Lung (tissue), 12 donors: ENCODE results near the gene ARHGEF40. TPM values are rescaled to one million over a fixed set of nuclear protein-coding genes. Genes with fewer than 3 reads are reported as not detected.

Experiments
- ATAC-seq: fragments of 200-7000 bp; cut with Tn5 transposase; one replicate; pipeline ENCODE4 v1.9.1; 2020; ENCODE audit warnings: moderate number of reproducible peaks; ENCODE audit not compliant: insufficient read depth, low FRiP score
- DNase-seq, 3 donors: peaks; one replicate each; pipeline ENCODE4 v3.0.0-alpha.2; 2013 to 2017
- H3K27ac ChIP-seq, 2 donors: one replicate each; pipeline ENCODE4 v1.5.1; 2013; ENCODE audit warnings: mild to moderate bottlenecking in 2 of 2, moderate library complexity in 2 of 2, control low read depth in 1 of 2, inconsistent platforms in 1 of 2, low read depth in 1 of 2, low read length in 1 of 2
- H3K27me3 ChIP-seq, 3 donors: one replicate each; pipeline ENCODE4 v1.5.1; 2013; ENCODE audit warnings: low read length in 2 of 3; ENCODE audit not compliant: control insufficient read depth in 3 of 3, insufficient read depth in 3 of 3
- H3K36me3 ChIP-seq, 4 donors: one replicate each; pipeline ENCODE4 v1.5.1; 2013; ENCODE audit warnings: low read length in 4 of 4, mild to moderate bottlenecking in 1 of 4, moderate library complexity in 1 of 4; ENCODE audit not compliant: control insufficient read depth in 4 of 4, insufficient read depth in 4 of 4
- H3K4me1 ChIP-seq, 5 donors: one replicate each; pipeline ENCODE4 v1.5.1; 2013; ENCODE audit warnings: low read length in 5 of 5, mild to moderate bottlenecking in 2 of 5, moderate library complexity in 1 of 5; ENCODE audit not compliant: control insufficient read depth in 5 of 5, insufficient read depth in 5 of 5
- H3K4me3 ChIP-seq: one replicate; pipeline ENCODE4 v1.5.1; 2013; ENCODE audit warnings: mild to moderate bottlenecking, control low read depth, moderate library complexity
- H3K9ac ChIP-seq, 2 donors: one replicate each; pipeline ENCODE4 v1.5.1; 2013; ENCODE audit warnings: low read length in 2 of 2, control low read depth in 1 of 2; ENCODE audit not compliant: insufficient read depth in 1 of 2
- H3K9me3 ChIP-seq, 4 donors: one replicate each; pipeline ENCODE4 v1.5.1; 2013; ENCODE audit warnings: low read length in 3 of 4, mild to moderate bottlenecking in 1 of 4, moderate library complexity in 1 of 4; ENCODE audit not compliant: control insufficient read depth in 4 of 4, insufficient read depth in 3 of 4
- WGBS, 2 donors: extraction: QIAGEN DNeasy Blood & Tissue Kit; methylation state at CpG; one replicate each; pipeline ENCODE4 v1.1.7; 2013; 5-methylcytosine and 5-hydroxymethylcytosine counted together
- polyA plus RNA-seq, 2 donors: library from polyadenylated mRNA; stranded (reverse); fragments of 200-250 nt; gene quantifications; one replicate each; pipeline ENCODE4 v1.2.1, GENCODE V29; 2013
- total RNA-seq, 2 donors: library from RNA; depleted of rRNA in 1 of 2; stranded (reverse); fragments of >200 nt in 1 of 2; gene quantifications; one replicate each; pipeline ENCODE4 v1.2.1, GENCODE V29; 2014 to 2021
- TF ChIP-seq, protein P1 (sequence below): IDR thresholded peaks from 2 replicates; pipeline ENCODE4 v1.5.1; 2012; ENCODE audit warnings: mild to moderate bottlenecking; ENCODE audit errors: control extremely low read depth, extremely low read depth
- donor health status: control.
- donor health status: control.
- donor health status: Bipolar disorder and iron deficiency.
- donor health status: healthy.
- donor health status: DM: yes; HTN: yes; CAD: no.

ARHGEF40 gene
- total and polyA plus RNA-seq, 4 donors, result 13.1 to 48.6 (median 27.3) TPM

DNA sequence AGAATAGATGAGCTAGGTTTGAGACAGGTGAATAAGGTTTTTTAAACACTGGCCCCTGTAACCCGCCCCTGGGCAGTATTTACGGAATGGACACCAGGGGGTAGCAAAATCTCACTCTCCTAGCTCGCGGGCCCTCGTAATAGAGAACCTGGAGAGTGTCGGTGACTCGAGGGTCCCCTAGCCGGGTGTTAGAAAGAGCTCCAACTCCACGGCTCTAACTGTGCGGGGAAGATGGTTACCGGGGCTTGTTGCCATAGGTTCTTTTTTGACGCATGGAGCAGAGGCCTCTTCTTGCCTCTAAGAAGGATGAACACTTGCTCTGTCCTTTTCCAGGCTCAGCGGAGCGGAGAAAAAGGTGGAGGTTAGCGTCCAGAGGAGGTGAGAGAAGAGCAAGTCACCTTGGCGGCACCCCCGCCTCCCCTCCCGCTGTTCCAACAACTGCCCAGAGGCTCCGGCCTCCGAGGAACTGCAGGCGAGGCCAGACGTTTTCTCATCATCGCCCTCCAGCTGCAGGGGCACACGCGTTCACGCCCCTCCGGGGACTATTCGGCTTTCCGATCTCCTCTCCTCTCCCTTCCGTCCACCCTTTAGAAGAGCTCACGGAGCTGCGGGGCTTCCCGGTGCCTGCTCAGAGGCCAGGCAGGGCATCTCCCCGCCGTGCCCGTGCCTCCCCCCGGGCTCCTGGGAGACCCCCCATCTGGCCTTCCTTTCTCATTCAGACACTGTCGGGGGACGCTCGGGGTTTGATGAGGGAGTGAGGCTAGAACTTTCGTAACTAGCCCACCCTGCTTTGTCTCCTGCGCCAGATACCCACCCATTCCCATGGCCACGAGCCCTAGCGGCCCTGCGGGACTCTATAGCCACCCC lies 1.4 kb upstream of the ARHGEF40 start:
- H3K4me3 ChIP-seq, result no peak overlapping the region
- ATAC-seq (no peak), DNase-seq (peak; percentile 73 to 85 (median 84))
- H3K27me3 ChIP-seq, result no peaks in the 10 kb centered on the region
- WGBS, 2 donors, result 3% methylated on average over 43 to 45 of the region's 45 CpGs
- H3K36me3 ChIP-seq, result peaks cover 0 to 12% (median 5%) of the 10 kb centered on the region in 4 donors
- H3K9ac ChIP-seq, result peak overlapping the region in 1 of 2 donors; percentile 79
- H3K4me1 ChIP-seq, result peaks cover 0 to 30% (median 0%) of the 10 kb centered on the region in 5 donors
- TF ChIP-seq, protein P1, sequence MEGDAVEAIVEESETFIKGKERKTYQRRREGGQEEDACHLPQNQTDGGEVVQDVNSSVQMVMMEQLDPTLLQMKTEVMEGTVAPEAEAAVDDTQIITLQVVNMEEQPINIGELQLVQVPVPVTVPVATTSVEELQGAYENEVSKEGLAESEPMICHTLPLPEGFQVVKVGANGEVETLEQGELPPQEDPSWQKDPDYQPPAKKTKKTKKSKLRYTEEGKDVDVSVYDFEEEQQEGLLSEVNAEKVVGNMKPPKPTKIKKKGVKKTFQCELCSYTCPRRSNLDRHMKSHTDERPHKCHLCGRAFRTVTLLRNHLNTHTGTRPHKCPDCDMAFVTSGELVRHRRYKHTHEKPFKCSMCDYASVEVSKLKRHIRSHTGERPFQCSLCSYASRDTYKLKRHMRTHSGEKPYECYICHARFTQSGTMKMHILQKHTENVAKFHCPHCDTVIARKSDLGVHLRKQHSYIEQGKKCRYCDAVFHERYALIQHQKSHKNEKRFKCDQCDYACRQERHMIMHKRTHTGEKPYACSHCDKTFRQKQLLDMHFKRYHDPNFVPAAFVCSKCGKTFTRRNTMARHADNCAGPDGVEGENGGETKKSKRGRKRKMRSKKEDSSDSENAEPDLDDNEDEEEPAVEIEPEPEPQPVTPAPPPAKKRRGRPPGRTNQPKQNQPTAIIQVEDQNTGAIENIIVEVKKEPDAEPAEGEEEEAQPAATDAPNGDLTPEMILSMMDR, result peak; percentile 46
- peak overlapping the region in 1 of 2 donors; percentile 83 for H3K27ac ChIP-seq
- H3K9me3 ChIP-seq, result no peaks in the 10 kb centered on the region

DNA sequence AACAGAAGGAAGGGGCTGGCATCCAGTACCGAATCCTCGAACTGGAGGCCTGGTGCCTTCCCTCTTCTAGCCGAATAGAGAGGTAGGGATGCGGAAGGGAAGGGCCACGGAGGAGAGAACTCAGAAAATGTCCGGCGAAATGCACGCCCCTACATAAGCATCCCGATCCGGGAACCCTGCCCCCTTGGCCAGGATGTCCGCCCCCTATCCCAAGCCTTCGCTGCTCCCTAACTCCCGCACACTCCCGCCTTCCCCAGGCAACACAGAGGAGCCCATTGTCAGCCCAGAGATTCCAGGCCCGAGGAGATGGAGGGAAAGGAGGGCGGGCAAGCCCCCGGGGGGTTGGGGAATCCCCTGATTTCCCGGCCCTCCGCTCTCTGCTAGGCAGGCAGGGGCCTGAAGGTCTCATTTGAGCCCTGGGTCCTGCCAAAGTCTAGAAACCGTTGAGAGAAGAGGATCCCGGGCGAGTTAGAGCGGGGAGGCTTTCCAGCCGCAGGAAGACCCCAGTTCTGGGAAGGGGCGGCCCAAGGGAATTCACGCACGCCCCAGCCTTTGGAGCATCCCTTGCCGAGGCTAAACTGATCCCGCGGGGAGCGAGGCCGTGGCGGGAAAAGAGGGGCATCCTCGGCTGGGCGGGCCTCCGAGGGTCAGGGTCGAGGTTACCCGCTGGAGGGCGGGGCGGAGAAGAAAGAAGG lies 569 bp upstream of the ARHGEF40 start:
- TF ChIP-seq, protein P1, result no peak
- peaks cover 0 to 17% (median 10%) of the 10 kb centered on the region in 4 donors for H3K36me3 ChIP-seq
- H3K27ac ChIP-seq, result peak overlapping the region; percentile 83 to 87
- no peaks in the 10 kb centered on the region for H3K9me3 ChIP-seq
- peak overlapping the region; percentile 27 for H3K4me3 ChIP-seq
- DNase-seq, result peak; percentile 79 to 83 (median 79)
- H3K4me1 ChIP-seq, result peaks cover 0 to 30% (median 0%) of the 10 kb centered on the region in 5 donors
- 2% methylated on average over 33 to 40 of the region's 40 CpGs for WGBS, 2 donors
- no peak for ATAC-seq
- H3K27me3 ChIP-seq, result no peaks in the 10 kb centered on the region
- H3K9ac ChIP-seq, result peak overlapping the region; percentile 34 to 79

DNA sequence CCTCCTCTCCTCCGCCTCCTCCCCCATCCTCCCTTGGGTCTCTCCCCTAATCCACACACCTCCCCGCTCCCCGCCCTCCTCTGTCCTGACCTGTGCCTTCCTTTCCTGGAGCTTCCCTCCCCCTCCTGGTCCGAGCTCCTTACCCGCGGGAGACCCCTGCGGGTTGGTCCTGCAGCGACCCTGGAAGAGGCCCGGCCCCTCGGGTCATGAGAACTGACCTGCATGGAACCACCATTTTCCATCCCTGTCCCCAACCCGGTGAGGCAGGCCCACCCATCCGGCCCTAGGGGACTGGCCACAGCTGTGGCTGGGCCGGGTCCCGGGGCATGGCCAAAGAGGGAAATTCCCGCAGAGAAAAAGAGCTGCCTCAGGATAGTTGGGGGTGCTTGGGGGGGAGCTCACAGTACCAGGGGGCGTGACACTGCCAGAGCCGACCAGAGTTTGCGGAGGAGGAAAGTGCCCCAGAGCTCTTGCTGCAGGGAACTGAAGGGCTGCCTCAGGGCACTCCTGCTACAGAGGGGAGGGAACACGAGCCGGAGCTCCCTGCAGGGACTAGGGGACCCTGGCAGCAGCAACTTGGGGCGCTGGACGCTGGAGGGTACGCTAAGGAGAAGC lies 613 bp downstream of the ARHGEF40 start:
- peaks cover 0 to 30% (median 0%) of the 10 kb centered on the region in 5 donors for H3K4me1 ChIP-seq
- DNase-seq (peak; percentile 67 to 77 (median 71)), ATAC-seq (peak; percentile 17)
- H3K27me3 ChIP-seq, result no peaks in the 10 kb centered on the region
- H3K27ac ChIP-seq, result peak overlapping the region; percentile 87 to 93
- H3K4me3 ChIP-seq, result peak overlapping the region; percentile 60
- H3K9me3 ChIP-seq, result no peaks in the 10 kb centered on the region
- TF ChIP-seq, protein P1, result no peak
- H3K36me3 ChIP-seq, result peaks cover 0 to 29% (median 15%) of the 10 kb centered on the region in 4 donors
- WGBS, 2 donors, result 0 to 1% methylated on average over 23 of the region's 23 CpGs
- H3K9ac ChIP-seq, result peak overlapping the region; percentile 56 to 79
